B cell (primary cell): ENCODE measurements around the gene KCNK17. TPM values are rescaled to one million over a fixed set of nuclear protein-coding genes. Genes with fewer than 3 reads are reported as not detected.

ENCODE experiments used
- ATAC-seq: fragments of 200-7000 bp; cut with Tn5 transposase; one replicate; pipeline ENCODE4 v1.10.0; 2021; ENCODE audit warnings: low read depth, mild to moderate bottlenecking, moderate number of reproducible peaks, moderate library complexity
- CTCF ChIA-PET: fragments of 350-600 bp; sonication (Branson Sonifier 250); formaldehyde crosslinking; loops from one replicate; lab custom pipeline; 2021; ENCODE audit warnings: antibody characterized with exemption, inconsistent platforms; lab: Charles Lee
- POLR2A ChIA-PET: fragments of 350-600 bp; sonication (Branson Sonifier 250); formaldehyde crosslinking; loops from one replicate; lab custom pipeline; 2021; ENCODE audit warnings: antibody characterized with exemption; lab: Charles Lee
- DNase-seq: peaks from one replicate; pipeline ENCODE4 v3.0.0; 2013
- H2AFZ ChIP-seq: 2 replicates; pipeline ENCODE4 v1.6.1; 2012; ENCODE audit warnings: mild to moderate bottlenecking, low read depth, low read length; ENCODE audit not compliant: insufficient read depth, poor library complexity, severe bottlenecking
- H3K27ac ChIP-seq, 2 donors: 1 replicate in 1 of 2; 2 replicates in 1 of 2; pipeline ENCODE4 v1.5.1; 2012 to 2013; ENCODE audit warnings: low read length in 2 of 2, mild to moderate bottlenecking in 2 of 2, moderate library complexity in 1 of 2
- H3K27me3 ChIP-seq, 4 experiments: fragments of 200-600 bp in 1 of 4; sonication (generic) in 1 of 4; replicated peaks in 1 of 4; 1 replicate in 2 of 4; 2 replicates in 2 of 4; pipeline versions ENCODE4 v1.6.1 to v1.7.0; 2013 to 2016; ENCODE audit warnings: low read length in 3 of 4, mild to moderate bottlenecking in 2 of 4, mixed read lengths in 1 of 4, moderate library complexity in 1 of 4; ENCODE audit not compliant: insufficient read depth in 4 of 4, control insufficient read depth in 3 of 4; ENCODE audit errors: control extremely low read depth in 1 of 4
- H3K36me3 ChIP-seq, 2 experiments: replicated peaks in 1 of 2; 1 replicate in 1 of 2; 2 replicates in 1 of 2; pipeline versions ENCODE4 v1.6.1 to v1.7.1; 2013; ENCODE audit warnings: low read length in 1 of 2; ENCODE audit not compliant: insufficient read depth in 2 of 2, control insufficient read depth in 1 of 2; ENCODE audit errors: control extremely low read depth in 1 of 2, extremely low read depth in 1 of 2
- H3K4me1 ChIP-seq, 2 donors: fragments of 200-600 bp in 1 of 2; sonication (generic) in 1 of 2; 1 replicate in 1 of 2; 2 replicates in 1 of 2; pipeline versions ENCODE4 v1.5.1 to v1.6.1; 2013 to 2017; ENCODE audit warnings: low read length in 2 of 2; ENCODE audit not compliant: control insufficient read depth in 2 of 2, insufficient read depth in 2 of 2
- H3K4me2 ChIP-seq: replicated peaks from 2 replicates; pipeline ENCODE3; 2012; ENCODE audit warnings: mild to moderate bottlenecking, low read depth, low read length; ENCODE audit not compliant: poor library complexity, severe bottlenecking
- H3K4me3 ChIP-seq, 5 experiments: fragments of 200-600 bp in 1 of 5; sonication (generic) in 1 of 5; 1 replicate in 3 of 5; 2 replicates in 2 of 5; pipeline versions ENCODE4 v1.5.1 to v1.7.0; 2011 to 2016; ENCODE audit warnings: low read length in 4 of 5, mild to moderate bottlenecking in 4 of 5, low read depth in 2 of 5, control low read depth in 1 of 5, moderate library complexity in 1 of 5; ENCODE audit not compliant: insufficient read depth in 1 of 5; ENCODE audit errors: control extremely low read depth in 1 of 5, extremely low read depth in 1 of 5
- H3K79me2 ChIP-seq: fragments of 200-600 bp; sonication (generic); one replicate; pipeline ENCODE4 v1.6.0; 2016; ENCODE audit warnings: low read length; ENCODE audit not compliant: control insufficient read depth, insufficient read depth
- H3K9ac ChIP-seq: fragments of 200-600 bp; sonication (generic); 2 replicates; pipeline ENCODE4 v1.6.1; 2017; ENCODE audit warnings: mild to moderate bottlenecking, low read length, moderate library complexity
- H3K9me3 ChIP-seq, 3 donors: one replicate each; pipeline versions ENCODE4 v1.6.1 to v1.7.1; 2013; ENCODE audit warnings: low read length in 2 of 3; ENCODE audit not compliant: control insufficient read depth in 2 of 3, insufficient read depth in 1 of 3; ENCODE audit errors: control extremely low read depth in 1 of 3
- H4K20me1 ChIP-seq: 2 replicates; pipeline ENCODE4 v1.6.0; 2012; ENCODE audit warnings: mild to moderate bottlenecking, low read length; ENCODE audit not compliant: insufficient read depth, control insufficient read depth, poor library complexity, severe bottlenecking
- H3K27ac Mint-ChIP-seq: one replicate; pipeline ENCODE4 v1.8.0; 2021; ENCODE audit warnings: mixed read lengths
- H3K27me3 Mint-ChIP-seq: one replicate; pipeline ENCODE4 v1.8.0; 2021; ENCODE audit warnings: mixed read lengths
- H3K4me1 Mint-ChIP-seq: one replicate; pipeline ENCODE4 v1.8.0; 2021; ENCODE audit warnings: mixed read lengths
- H3K4me3 Mint-ChIP-seq: one replicate; pipeline ENCODE4 v1.8.0; 2021; ENCODE audit warnings: mixed read lengths
- H3K9me3 Mint-ChIP-seq: one replicate; pipeline ENCODE4 v1.8.0; 2022; ENCODE audit warnings: mixed read lengths; ENCODE audit not compliant: insufficient read depth
- EZH2 ChIP-seq: IDR thresholded peaks from 2 replicates; pipeline ENCODE4 v1.6.1; 2012; ENCODE audit warnings: borderline replicate concordance, low read depth, mild to moderate bottlenecking, moderate library complexity, low read length; ENCODE audit not compliant: insufficient read depth, poor library complexity, severe bottlenecking
- WGBS: methylation state at CpG from one replicate; pipeline ENCODE4 v1.1.5; 2013; ENCODE audit warnings: missing lambda C conversion rate; ENCODE audit not compliant: insufficient coverage; 5-methylcytosine and 5-hydroxymethylcytosine counted together
- intact Hi-C: fragments of 100-400 bp; cut with micrococcal nuclease; formaldehyde crosslinking; loops from one replicate; pipeline ENCODE4 v1.10.0; 2022
- polyA plus RNA-seq: library from polyadenylated mRNA; depleted of rRNA; stranded (reverse); fragments of >200 nt; gene quantifications from 2 replicates; pipeline ENCODE4 v1.2.3, GENCODE V29; 2012
- total RNA-seq, 2 donors: library from RNA; stranded (reverse); fragments of 120-200 nt in 1 of 2; gene quantifications; 1 replicate in 1 of 2; 2 replicates in 1 of 2; pipeline versions ENCODE4 v1.2.3 to v1.2.4, GENCODE V29; 2013 to 2022
- TF ChIP-seq, protein P1 (sequence below): fragments of 200-600 bp; IDR thresholded peaks from one replicate; pipeline ENCODE4 v1.8.0; 2022; ENCODE audit warnings: antibody characterized with exemption, mild to moderate bottlenecking

The KCNK17 gene
- total and polyA plus RNA-seq, 2 donors (not counting 1 experiment from before 2014, with no cell fraction given), result not detected

DNA sequence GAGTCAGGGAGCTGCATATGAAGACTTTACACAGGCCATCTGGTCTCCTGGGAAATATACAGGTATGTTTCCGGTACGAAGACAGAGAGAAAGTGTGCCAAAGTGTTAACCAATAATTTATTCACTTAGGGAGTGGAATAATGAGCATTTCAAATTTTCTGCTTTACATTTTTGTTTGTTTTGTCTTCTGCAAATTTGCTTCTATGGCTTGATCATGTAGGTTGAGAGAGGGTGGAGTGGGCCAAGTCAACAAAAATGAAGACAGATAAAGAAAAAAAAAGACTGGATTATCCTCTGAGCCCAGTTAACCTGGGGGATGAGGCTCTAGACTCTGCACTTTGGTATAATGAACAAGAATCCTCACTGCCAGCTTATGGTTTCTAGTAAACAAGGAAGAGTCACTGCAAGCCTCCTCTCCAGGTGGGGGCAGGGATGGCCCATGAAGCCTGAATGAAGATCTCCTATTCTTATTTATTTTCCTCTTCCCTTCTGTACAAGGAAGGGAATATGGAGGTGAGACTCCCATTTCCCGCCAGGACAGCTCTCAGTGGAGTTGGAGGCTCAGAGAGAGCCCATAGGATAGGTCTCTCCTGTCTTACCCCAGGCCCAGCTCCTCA lies 37.7 kb downstream of the KCNK17 start:
- ChIA-PET CTCF (no interaction called here), POLR2A (no interaction called here)
- Mint-ChIP-seq H3K27ac (no peak overlapping the region), H3K4me1 (peaks cover 3% of the 10 kb centered on the region), H3K9me3 (no peaks in the 10 kb centered on the region), H3K4me3 (no peak overlapping the region), H3K27me3 (peaks cover 49% of the 10 kb centered on the region)
- Histone ChIP-seq H2AFZ (no peak overlapping the region), H4K20me1 (no peaks in the 10 kb centered on the region), H3K4me3 (no peak overlapping the region), H3K27ac (no peak overlapping the region), H3K36me3 (no peaks in the 10 kb centered on the region), H3K27me3 (peaks cover 0 to 7% (median 2%) of the 10 kb centered on the region in 4 experiments), H3K4me2 (no peak overlapping the region), H3K9ac (no peak overlapping the region), H3K9me3 (no peaks in the 10 kb centered on the region), H3K4me1 (no peaks in the 10 kb centered on the region), H3K79me2 (no peaks in the 10 kb centered on the region)
- intact Hi-C loops, result no loop called here
- DNase-seq, result no peak
- no peak for TF ChIP-seq EZH2
- TF ChIP-seq, protein P1, sequence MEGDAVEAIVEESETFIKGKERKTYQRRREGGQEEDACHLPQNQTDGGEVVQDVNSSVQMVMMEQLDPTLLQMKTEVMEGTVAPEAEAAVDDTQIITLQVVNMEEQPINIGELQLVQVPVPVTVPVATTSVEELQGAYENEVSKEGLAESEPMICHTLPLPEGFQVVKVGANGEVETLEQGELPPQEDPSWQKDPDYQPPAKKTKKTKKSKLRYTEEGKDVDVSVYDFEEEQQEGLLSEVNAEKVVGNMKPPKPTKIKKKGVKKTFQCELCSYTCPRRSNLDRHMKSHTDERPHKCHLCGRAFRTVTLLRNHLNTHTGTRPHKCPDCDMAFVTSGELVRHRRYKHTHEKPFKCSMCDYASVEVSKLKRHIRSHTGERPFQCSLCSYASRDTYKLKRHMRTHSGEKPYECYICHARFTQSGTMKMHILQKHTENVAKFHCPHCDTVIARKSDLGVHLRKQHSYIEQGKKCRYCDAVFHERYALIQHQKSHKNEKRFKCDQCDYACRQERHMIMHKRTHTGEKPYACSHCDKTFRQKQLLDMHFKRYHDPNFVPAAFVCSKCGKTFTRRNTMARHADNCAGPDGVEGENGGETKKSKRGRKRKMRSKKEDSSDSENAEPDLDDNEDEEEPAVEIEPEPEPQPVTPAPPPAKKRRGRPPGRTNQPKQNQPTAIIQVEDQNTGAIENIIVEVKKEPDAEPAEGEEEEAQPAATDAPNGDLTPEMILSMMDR, result no peak
- WGBS, result no CpG with 5 or more reads among the region's 3 CpGs
- ATAC-seq, result no peak

DNA sequence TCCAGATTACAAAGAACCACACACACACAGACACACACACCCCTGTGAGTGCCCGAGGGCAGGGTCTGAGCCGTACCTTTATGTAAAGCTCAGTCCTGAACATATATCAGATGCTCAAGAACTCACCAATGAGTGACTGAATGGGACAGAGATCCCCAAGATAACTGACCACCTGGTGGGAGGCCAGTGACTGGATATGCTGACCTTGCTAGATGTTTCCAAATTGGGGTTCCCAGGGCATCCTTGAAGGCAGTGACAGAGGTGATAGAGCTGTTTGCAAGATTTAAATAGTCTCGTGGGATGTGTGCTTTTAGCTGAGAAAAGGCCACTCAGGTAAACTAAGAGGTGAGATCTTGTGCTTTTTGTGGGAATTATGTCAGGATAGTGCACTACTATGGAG lies 39.3 kb downstream of the KCNK17 start:
- no peak for ATAC-seq
- CTCF ChIA-PET, result no interaction called here

More for the DNA sequence above, 39.3 kb downstream of the KCNK17 start:
- TF ChIP-seq, protein P1, result no peak
- no peak for TF ChIP-seq EZH2
- Histone ChIP-seq H3K79me2 (no peaks in the 10 kb centered on the region), H3K9me3 (no peaks in the 10 kb centered on the region), H3K4me1 (no peaks in the 10 kb centered on the region), H3K27ac (no peak overlapping the region), H3K4me3 (no peak overlapping the region), H3K4me2 (no peak overlapping the region), H3K27me3 (peaks cover 0 to 7% (median under 1%) of the 10 kb centered on the region in 4 experiments), H3K9ac (no peak overlapping the region), H4K20me1 (no peaks in the 10 kb centered on the region), H2AFZ (no peak overlapping the region), H3K36me3 (no peaks in the 10 kb centered on the region)
- Mint-ChIP-seq H3K4me3 (no peak overlapping the region), H3K4me1 (peaks cover 3% of the 10 kb centered on the region), H3K27me3 (peaks cover 46% of the 10 kb centered on the region), H3K27ac (no peak overlapping the region), H3K9me3 (peaks cover 3% of the 10 kb centered on the region)
- DNase-seq, result no peak
- WGBS, result 96% methylated on average over 2 of the region's 3 CpGs
- POLR2A ChIA-PET, result no interaction called here
- intact Hi-C loops, result no loop called here
